RKO (cell line): Measurements from ENCODE around the gene HHAT.
A peak's percentile ranks its signal among the peaks of the same experiment; 100 is the strongest.
"Not testable (repeated sequence)": the region's sequence is repeated elsewhere in the genome, so short reads cannot be mapped to it uniquely, and the experiment has no call there.

Experiments used
- DNase-seq: peaks from one replicate; pipeline ENCODE4 v3.0.0-alpha.2; 2016; ENCODE audit warnings: low spot score

The HHAT gene

GRCh38 chr1:210313921-210314320 is 14.8 kb upstream of the HHAT start:
- DNase-seq = no peak

- DNase-seq = no peak
Observed at GRCh38 chr1:210315529-210315928, 13.2 kb upstream of the HHAT start.

- no peak for DNase-seq
Observed at GRCh38 chr1:210321131-210321530, 7.6 kb upstream of the HHAT start.

GRCh38 chr1:210321552-210321951 is 7.2 kb upstream of the HHAT start:
- DNase-seq = no peak

GRCh38 chr1:210323957-210324356 is 4.7 kb upstream of the HHAT start:
- no peak for DNase-seq

- DNase-seq = no peak
Observed at GRCh38 chr1:210325026-210325670, 3.6 kb upstream of the HHAT start.

GRCh38 chr1:210328032-210328745 is 513 bp upstream of the HHAT start:
- DNase-seq = no peak

- DNase-seq = no peak
Observed at GRCh38 chr1:210330279-210330866, 1.7 kb downstream of the HHAT start.

- DNase-seq = no peak
Observed at GRCh38 chr1:210332233-210332632, 3.5 kb downstream of the HHAT start.

- DNase-seq = no peak
Observed at GRCh38 chr1:210332719-210333398, 4.2 kb downstream of the HHAT start.

GRCh38 chr1:210335001-210335400 is 6.3 kb downstream of the HHAT start:
- no peak for DNase-seq

- no peak for DNase-seq
Observed at GRCh38 chr1:210336362-210336761, 7.7 kb downstream of the HHAT start.

GRCh38 chr1:210339500-210339899 is 10.8 kb downstream of the HHAT start:
- DNase-seq = no peak

- no peak for DNase-seq
Observed at GRCh38 chr1:210340311-210340710, 11.6 kb downstream of the HHAT start.

GRCh38 chr1:210340841-210341240 is 12.1 kb downstream of the HHAT start:
- no peak for DNase-seq

- no peak for DNase-seq
Observed at GRCh38 chr1:210342986-210343780, 14.5 kb downstream of the HHAT start.

GRCh38 chr1:210344706-210345105 is 16.0 kb downstream of the HHAT start:
- DNase-seq = peak; percentile 36

GRCh38 chr1:210347112-210347511 is 18.4 kb downstream of the HHAT start:
- no peak for DNase-seq

- DNase-seq = no peak
Observed at GRCh38 chr1:210351496-210351895, 22.8 kb downstream of the HHAT start.

- no peak for DNase-seq
Observed at GRCh38 chr1:210352575-210352974, 23.9 kb downstream of the HHAT start.

- not testable (repeated sequence) for DNase-seq
Observed at GRCh38 chr1:210354305-210354704, 25.6 kb downstream of the HHAT start.

GRCh38 chr1:210358626-210359025 is 29.9 kb downstream of the HHAT start:
- no peak for DNase-seq
